Measurements from ENCODE around the gene HPCAL1. TPM values are rescaled to one million over a fixed set of nuclear protein-coding genes. Genes with fewer than 3 reads are reported as not detected.

The HPCAL1 gene
- total and polyA plus RNA-seq, 2 experiments from 2014 or later: 58.9 to 65.4 TPM

DNA sequence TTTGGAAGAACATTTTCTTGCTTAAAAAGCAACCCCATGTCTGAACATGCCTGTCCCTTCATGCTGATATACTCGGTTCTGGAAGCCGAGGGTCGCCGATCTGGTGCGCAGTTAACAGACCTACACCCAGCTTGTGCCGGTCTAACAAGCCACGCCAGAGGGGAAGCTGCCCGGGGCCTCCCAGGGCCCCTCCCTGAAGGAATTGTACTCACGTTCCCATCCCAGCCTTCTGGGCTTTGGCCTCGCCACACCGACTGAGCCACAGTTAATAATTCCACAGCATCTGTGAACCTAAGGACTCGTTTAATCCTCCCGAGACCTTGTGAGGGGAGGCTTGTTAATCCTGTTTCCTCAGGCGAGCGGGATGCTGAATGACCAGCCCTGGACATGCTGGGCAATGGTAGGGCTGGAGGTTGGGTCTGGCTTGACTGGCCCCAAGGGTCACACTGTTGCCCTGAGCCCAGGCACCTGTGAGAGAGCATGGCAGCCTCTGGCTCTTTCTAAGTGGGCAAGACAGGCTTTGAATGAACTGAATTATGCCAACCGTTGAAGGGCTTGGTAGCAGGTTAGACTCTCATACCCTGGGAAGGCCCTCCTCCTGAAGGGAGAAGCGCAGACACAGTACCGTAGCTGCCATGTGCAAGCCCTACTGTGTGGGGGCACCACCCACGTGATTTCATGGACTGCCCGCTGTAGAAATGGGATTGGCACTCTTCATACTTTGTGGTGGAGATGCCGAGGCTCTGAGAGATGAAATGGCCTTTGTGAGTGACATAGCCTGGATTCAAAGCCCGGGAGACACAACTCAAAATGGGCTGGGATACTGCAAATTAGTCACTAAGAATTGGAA is 173.3 kb downstream of the HPCAL1 start:
- Histone ChIP-seq H3K4me2 (ENCODE audit: unreplicated experiment) (no peak overlapping the region), H3K4me1 (ENCODE audit: insufficient read depth) (no peaks in the 10 kb centered on the region), H3F3A (ENCODE audit: insufficient read depth) (no peaks in the 10 kb centered on the region), H3K9ac (no peak overlapping the region), H2AFZ (no peak overlapping the region), H3K27me3 (replicated peaks; ENCODE audit: insufficient read depth) (no peaks in the 10 kb centered on the region), H3K9me3 (ENCODE audit: low read depth) (no peaks in the 10 kb centered on the region), H4K20me1 (ENCODE audit: insufficient read depth) (no peaks in the 10 kb centered on the region), H3K27ac (no peak overlapping the region), H3K9me2 (ENCODE audit: insufficient read depth) (no peaks in the 10 kb centered on the region), H3K4me3 (no peak overlapping the region), H3K79me2 (ENCODE audit: insufficient read depth) (no peaks in the 10 kb centered on the region), H3K36me3 (ENCODE audit: low read depth) (no peaks in the 10 kb centered on the region)
- WGBS, 2 experiments (ENCODE audit: low coverage in 1 of 2, low lambda C conversion rate in 2 of 2, missing lambda C conversion rate in 2 of 2): 77 to 83% methylated on average over 22 of the region's 22 CpGs
- DNase-seq: no peak
- TF ChIP-seq EZH2 (IDR thresholded peaks at IDR 0.05; ENCODE audit: insufficient read depth, poor library complexity, severe bottlenecking) (no peak), EZH2phosphoT487 (IDR thresholded peaks at IDR 0.05; ENCODE audit: insufficient read depth, low read depth) (no peak)
- in situ Hi-C loops (cut with MboI): no loop called here

GRCh38 chr2:10476723-10477442 is 174.2 kb downstream of the HPCAL1 start:
- Histone ChIP-seq H3K4me1 (ENCODE audit: insufficient read depth) (no peaks in the 10 kb centered on the region), H3K4me2 (ENCODE audit: unreplicated experiment) (no peak overlapping the region), H3K9me2 (ENCODE audit: insufficient read depth) (no peaks in the 10 kb centered on the region), H3F3A (ENCODE audit: insufficient read depth) (no peaks in the 10 kb centered on the region), H3K27ac (no peak overlapping the region), H3K36me3 (ENCODE audit: low read depth) (no peaks in the 10 kb centered on the region), H3K4me3 (no peak overlapping the region), H4K20me1 (ENCODE audit: insufficient read depth) (no peaks in the 10 kb centered on the region), H3K79me2 (ENCODE audit: insufficient read depth) (no peaks in the 10 kb centered on the region), H3K27me3 (replicated peaks; ENCODE audit: insufficient read depth) (0 out of 2 replicates have a peak, but pooled peaks cover 3% of the 10 kb centered on the region), H2AFZ (no peak overlapping the region), H3K9ac (no peak overlapping the region), H3K9me3 (ENCODE audit: low read depth) (no peaks in the 10 kb centered on the region)
- WGBS, 2 experiments (ENCODE audit: low coverage in 1 of 2, low lambda C conversion rate in 2 of 2, missing lambda C conversion rate in 2 of 2): 85 to 89% methylated on average over 11 to 12 of the region's 12 CpGs
- TF ChIP-seq EZH2 (IDR thresholded peaks at IDR 0.05; ENCODE audit: insufficient read depth, poor library complexity, severe bottlenecking) (no peak), EZH2phosphoT487 (IDR thresholded peaks at IDR 0.05; ENCODE audit: insufficient read depth, low read depth) (no peak)
- in situ Hi-C loops (cut with MboI): no loop called here
- no peak for DNase-seq

Small RNA genes within 50 kb of the gene (small RNA-seq; reads per million reads assigned to genes)
- gene RF00432 (ENCODE audit: low read depth, low replicate concordance) (not detected), gene RN7SL66P (ENCODE audit: low read depth, low replicate concordance) (not detected), gene SNORA80B (ENCODE audit: low read depth, low replicate concordance) (0.87 reads per million, percentile 35 among the genes with 10 or more reads in this experiment)

Other genes with a start within 250 kb of the HPCAL1 start
- 6.1 and 7.1 TPM in 2 replicates for gene CYS1, start 222.5 kb upstream of the HPCAL1 start, total RNA-seq (2014; rRNA removed; shearing (Covaris generic))
- 2.8 and 3.1 TPM in 2 replicates for gene CYS1, start 222.5 kb upstream of the HPCAL1 start, polyA plus RNA-seq (2016; fragmentation: Nextera tagmentation; extraction: Ambion mirVana)
- gene RRM2, start 180.2 kb upstream of the HPCAL1 start, total RNA-seq (2014; rRNA removed; shearing (Covaris generic)): 17.6 and 23.5 TPM in 2 replicates
- gene RRM2, start 180.2 kb upstream of the HPCAL1 start, polyA plus RNA-seq (2016; fragmentation: Nextera tagmentation; extraction: Ambion mirVana): 79.2 and 79.3 TPM in 2 replicates
- 106 and 114 TPM in 2 replicates for gene ODC1, start 145.4 kb downstream of the HPCAL1 start, total RNA-seq (2014; rRNA removed; shearing (Covaris generic))
- 58.3 and 61.5 TPM in 2 replicates for gene ODC1, start 145.4 kb downstream of the HPCAL1 start, polyA plus RNA-seq (2016; fragmentation: Nextera tagmentation; extraction: Ambion mirVana)